ENCODE measurements around the gene CNPY1. TPM values are rescaled to one million over a fixed set of nuclear protein-coding genes. Genes with fewer than 3 reads are reported as not detected.
"Not testable (repeated sequence)": the region's sequence is repeated elsewhere in the genome, so short reads cannot be mapped to it uniquely, and the experiment has no call there.

CNPY1 gene
- total RNA-seq, 1 donor: not detected

DNA sequence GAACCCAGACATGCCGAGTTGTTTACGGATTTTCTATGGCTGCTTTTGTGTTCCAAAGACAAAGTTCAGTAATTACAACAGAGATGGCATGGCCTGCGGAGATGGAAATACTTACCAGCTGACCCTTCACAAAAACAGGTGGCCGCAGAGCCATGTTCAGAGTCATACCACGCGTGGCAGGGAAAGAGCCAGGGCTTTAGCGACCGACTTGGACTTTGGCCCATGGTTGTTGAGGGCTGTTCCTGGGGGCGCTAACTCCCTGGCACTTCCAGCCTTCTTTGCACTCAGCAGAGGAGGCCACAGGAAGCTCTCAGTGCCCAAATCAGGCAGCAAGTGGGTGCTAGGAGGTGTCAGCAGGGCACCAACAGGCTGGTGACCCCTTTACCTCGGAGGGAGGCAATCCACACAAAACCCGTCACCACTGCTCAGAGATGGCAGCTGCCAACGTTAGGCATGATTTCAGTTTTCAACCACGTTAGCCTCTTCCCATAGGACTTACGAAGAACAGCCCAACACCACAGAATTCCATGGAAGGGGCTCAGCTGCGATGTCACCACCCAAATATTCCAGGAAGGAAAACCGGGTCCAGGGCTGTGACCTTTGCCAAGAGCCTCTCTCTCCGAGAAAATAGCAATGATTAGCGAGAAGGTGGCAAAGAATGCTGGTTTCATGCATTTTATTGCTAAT is 21.4 kb upstream of the CNPY1 start:
- H3K4me3 ChIP-seq (ENCODE audit: low read depth, low read length): no peak overlapping the region
- TF ChIP-seq, protein P1, sequence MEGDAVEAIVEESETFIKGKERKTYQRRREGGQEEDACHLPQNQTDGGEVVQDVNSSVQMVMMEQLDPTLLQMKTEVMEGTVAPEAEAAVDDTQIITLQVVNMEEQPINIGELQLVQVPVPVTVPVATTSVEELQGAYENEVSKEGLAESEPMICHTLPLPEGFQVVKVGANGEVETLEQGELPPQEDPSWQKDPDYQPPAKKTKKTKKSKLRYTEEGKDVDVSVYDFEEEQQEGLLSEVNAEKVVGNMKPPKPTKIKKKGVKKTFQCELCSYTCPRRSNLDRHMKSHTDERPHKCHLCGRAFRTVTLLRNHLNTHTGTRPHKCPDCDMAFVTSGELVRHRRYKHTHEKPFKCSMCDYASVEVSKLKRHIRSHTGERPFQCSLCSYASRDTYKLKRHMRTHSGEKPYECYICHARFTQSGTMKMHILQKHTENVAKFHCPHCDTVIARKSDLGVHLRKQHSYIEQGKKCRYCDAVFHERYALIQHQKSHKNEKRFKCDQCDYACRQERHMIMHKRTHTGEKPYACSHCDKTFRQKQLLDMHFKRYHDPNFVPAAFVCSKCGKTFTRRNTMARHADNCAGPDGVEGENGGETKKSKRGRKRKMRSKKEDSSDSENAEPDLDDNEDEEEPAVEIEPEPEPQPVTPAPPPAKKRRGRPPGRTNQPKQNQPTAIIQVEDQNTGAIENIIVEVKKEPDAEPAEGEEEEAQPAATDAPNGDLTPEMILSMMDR (IDR thresholded peaks at IDR 0.05; ENCODE audit: insufficient read depth, low read depth, low read length): no peak
- DNase-seq (ENCODE audit: low read depth): no peak

DNA sequence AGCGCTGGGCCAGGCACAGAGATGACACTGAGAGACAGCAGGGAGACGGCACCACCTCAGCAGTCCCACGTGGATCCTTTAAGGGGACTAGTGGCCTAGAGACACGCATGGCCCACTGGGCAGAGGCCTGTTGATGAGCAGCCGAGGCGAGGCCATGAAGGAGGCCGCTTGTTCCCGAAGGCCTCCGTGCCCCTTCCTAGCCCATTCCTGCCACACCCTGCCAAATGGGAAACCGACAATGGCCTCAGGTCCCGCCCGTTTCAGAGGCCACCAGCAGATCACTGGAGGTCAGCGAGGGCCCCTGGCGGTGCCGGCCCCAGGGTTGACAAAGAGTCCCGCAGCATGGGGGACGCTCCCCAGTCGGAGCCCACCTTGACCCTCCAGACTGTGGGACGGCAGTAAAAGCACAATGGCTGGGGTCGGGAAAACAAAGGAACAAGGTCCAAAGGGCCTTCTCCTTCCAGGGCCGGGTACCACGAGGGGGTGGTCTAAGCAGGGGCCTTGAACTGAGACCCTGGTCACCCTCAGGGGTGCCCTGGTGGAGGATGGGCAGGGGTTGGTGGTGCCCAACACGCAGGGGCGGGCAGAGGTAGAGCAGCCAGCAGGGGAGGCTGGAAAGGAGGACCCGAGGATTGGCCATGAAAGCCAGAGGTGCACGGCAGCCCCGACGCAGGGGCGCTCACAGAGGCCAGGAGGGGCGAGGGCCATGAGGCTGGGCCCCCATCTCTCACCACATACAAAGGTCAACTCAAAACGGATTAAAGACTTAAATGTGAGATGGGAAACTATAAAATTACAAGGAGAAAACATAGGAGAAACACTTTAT is 19.9 kb upstream of the CNPY1 start:
- H3K4me3 ChIP-seq (ENCODE audit: low read depth, low read length): no peak overlapping the region
- DNase-seq (ENCODE audit: low read depth): no peak
- TF ChIP-seq, protein P1 (IDR thresholded peaks at IDR 0.05; ENCODE audit: insufficient read depth, low read depth, low read length): no peak

DNA sequence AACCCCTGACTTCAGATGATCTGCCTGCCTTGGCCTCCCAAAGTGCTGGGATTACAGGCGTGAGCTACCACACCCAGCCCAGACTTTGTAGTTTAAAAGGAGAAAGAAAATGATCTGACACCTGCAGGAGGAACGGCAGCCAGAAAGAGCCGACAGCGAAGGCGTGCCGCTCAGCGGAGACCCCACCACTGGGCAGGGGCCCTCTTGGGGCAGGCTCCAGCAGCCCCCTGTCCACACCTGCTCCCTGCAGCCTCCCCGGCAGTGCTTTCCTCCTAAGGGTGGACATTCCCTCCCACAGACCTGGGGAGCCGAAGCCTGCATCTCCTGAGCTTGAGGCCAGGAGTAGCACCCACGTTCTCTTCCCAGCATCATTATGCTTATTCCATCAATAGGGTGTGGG is 19.2 kb upstream of the CNPY1 start:
- TF ChIP-seq, protein P1 (IDR thresholded peaks at IDR 0.05; ENCODE audit: insufficient read depth, low read depth, low read length): no peak
- H3K4me3 ChIP-seq (ENCODE audit: low read depth, low read length): no peak overlapping the region
- no peak for DNase-seq (ENCODE audit: low read depth)

DNA sequence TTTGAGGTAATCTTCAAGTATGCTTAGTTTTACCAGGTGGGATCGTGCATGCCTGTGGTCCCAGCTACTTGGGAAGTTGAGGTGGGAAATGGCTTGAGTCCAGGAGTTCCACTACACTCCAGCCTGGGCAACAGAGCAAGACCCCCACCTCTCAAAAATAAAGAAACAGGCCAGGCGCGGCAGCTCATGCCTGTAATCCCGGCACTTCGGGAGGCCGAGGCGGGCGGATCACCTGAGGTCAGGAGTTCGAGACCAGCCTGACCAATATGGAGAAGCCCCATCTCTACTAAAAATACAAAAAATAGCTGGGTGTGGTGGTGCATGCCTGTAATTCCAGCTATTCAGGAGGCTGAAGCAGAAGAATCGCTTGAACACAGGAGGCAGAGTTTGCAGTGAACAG is 16.6 kb upstream of the CNPY1 start:
- H3K4me3 ChIP-seq (ENCODE audit: low read depth, low read length); DNase-seq (ENCODE audit: low read depth): not testable (repeated sequence)

DNA sequence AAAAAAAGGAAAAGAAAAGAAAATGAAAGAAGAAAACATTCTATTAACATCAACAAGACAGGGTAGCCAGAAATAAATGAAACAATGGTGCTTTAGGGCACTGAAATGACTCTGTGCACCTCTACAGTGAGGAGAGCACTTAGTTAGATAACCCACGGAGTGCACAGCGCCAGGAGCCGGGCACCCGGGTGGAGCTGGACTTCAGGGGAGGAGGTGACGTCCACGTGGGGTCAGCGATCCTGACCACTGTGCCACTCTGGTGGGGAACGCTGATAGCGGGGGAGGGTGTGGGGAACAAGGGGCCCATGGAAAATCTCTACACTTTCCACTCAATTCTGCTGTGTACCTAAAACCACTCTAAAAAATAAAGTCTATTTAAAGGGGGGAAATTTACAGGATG is 15.7 kb upstream of the CNPY1 start:
- TF ChIP-seq, protein P1 (IDR thresholded peaks at IDR 0.05; ENCODE audit: insufficient read depth, low read depth, low read length): no peak
- no peak for DNase-seq (ENCODE audit: low read depth)
- no peak overlapping the region for H3K4me3 ChIP-seq (ENCODE audit: low read depth, low read length)

DNA sequence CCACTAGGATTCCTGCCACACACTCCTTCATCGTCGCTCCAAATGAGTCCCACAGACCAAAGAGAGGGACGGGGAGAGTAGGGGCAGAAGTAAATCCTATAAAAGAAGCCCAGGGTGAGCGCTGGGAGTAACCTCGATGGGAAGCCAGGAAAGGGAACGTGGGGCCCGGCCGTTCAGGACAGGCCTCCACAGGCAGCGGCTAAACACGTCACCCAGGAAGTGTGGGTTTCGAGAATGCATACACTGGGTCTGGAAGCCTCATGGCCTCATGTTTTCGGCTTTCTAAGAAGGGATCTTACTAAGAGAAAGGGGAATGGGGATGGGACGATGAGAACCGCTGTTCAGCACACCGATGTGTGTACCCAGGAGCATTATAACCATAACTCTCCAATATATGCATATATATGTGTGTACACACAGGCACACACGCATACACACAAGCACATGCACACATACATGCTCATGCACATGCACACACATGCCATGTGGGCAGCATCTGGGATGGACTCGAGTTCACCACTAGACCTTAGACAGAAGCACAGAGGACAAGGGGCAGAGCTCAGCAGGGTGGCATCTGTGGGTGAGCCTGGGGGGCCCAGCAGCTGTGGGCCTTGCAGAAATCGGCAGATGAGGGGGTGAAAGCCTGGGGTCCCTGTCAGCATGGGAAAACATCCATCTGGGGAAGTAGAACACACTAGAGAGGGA is 14.8 kb upstream of the CNPY1 start:
- DNase-seq (ENCODE audit: low read depth): no peak
- TF ChIP-seq, protein P1 (IDR thresholded peaks at IDR 0.05; ENCODE audit: insufficient read depth, low read depth, low read length): no peak
- no peak overlapping the region for H3K4me3 ChIP-seq (ENCODE audit: low read depth, low read length)

All from fibroblast of villous mesenchyme (primary cell).